SU-DHL-6 (cell line): Measurements from ENCODE around the gene ESX1.

Source experiments
- EZH2phosphoT487 ChIP-seq: fragments of 200-600 bp; sonication (generic), shearing (Covaris generic); conservative IDR thresholded peaks from 2 replicates; pipeline ENCODE4 v1.6.1; 2018; ENCODE audit warnings: mild to moderate bottlenecking, antibody characterized with exemption, low read length, moderate library complexity, mixed read lengths
- TF ChIP-seq, protein P1 (sequence below): fragments of 200-600 bp; sonication (generic); IDR thresholded peaks from one replicate; pipeline ENCODE4 v1.5.1; 2017; ENCODE audit warnings: antibody characterized with exemption, mild to moderate bottlenecking, low read length, moderate library complexity; ENCODE audit not compliant: insufficient read depth, poor library complexity, severe bottlenecking

DNA sequence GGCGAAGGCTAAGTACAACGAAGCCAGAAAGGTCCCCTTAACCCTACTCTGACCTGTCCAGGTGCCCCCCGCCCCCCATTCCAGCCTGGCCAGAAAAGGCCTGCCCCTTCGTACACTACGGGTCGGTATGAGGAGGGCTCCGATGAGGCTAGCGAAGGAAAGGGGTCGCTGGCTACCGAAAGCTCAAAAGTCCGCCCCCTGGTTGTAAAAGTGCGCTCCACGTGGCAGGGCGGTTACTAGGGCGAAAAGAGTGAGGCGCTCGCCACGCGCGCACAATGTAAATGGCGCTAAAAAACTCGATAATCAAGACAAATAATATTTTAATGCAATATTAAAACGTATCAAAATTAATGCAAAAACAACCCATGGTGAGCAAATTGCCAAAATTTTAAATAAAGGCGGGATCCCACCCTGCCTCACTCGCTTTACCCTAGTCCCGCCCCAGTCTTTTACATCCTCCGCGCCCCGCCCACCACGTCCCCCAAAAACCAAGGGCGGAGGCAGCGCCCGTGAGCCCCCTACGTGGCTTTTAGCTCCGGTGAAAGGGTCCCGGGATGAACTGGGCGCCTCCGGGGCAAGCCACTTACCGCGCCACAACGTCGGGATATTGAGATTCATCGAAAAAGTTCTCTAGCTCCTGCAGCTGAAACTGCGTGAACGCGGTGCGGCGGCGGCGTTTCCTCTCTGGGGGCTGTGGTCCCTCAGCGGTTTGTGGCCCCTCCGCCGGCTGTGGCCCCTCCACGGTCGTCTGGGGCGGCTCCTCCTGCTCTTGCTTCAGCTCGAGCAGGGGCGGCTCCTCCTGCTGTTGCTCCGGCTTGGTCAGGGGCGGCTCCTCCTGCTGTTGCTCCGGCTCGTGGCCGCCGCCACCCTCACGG lies 929 bp downstream of the ESX1 start:
- TF ChIP-seq, protein P1, sequence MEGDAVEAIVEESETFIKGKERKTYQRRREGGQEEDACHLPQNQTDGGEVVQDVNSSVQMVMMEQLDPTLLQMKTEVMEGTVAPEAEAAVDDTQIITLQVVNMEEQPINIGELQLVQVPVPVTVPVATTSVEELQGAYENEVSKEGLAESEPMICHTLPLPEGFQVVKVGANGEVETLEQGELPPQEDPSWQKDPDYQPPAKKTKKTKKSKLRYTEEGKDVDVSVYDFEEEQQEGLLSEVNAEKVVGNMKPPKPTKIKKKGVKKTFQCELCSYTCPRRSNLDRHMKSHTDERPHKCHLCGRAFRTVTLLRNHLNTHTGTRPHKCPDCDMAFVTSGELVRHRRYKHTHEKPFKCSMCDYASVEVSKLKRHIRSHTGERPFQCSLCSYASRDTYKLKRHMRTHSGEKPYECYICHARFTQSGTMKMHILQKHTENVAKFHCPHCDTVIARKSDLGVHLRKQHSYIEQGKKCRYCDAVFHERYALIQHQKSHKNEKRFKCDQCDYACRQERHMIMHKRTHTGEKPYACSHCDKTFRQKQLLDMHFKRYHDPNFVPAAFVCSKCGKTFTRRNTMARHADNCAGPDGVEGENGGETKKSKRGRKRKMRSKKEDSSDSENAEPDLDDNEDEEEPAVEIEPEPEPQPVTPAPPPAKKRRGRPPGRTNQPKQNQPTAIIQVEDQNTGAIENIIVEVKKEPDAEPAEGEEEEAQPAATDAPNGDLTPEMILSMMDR, result no peak
- no peak for TF ChIP-seq EZH2phosphoT487
